PC-3 (cell line): ENCODE measurements around the gene CAPN5.

ENCODE experiments used
- CTCF ChIP-seq: fragments of 300-600 bp; sonication (generic); conservative IDR thresholded peaks from 2 replicates; pipeline ENCODE4 v1.5.1; 2017; ENCODE audit warnings: antibody characterized with exemption, low read depth, mild to moderate bottlenecking, low read length
- EZH2 ChIP-seq: fragments of 300-600 bp; sonication (generic); IDR thresholded peaks from one replicate; pipeline ENCODE4 v1.6.1; 2017; ENCODE audit warnings: antibody characterized with exemption, mild to moderate bottlenecking, low read length; ENCODE audit not compliant: unreplicated experiment

- TF ChIP-seq CTCF (no peak), EZH2 (no peak)
Observed at GRCh38 chr11:77055913-77056312, 10.9 kb upstream of the CAPN5 start.
